Peyer's patch (tissue), 4 donors: Measurements from ENCODE around the gene AANAT. TPM values are rescaled to one million over a fixed set of nuclear protein-coding genes. Genes with fewer than 3 reads are reported as not detected.

Experiments
- DNase-seq, 3 donors: peaks; one replicate each; pipeline ENCODE4 v3.0.0-alpha.2; 2017 to 2019
- H3K27ac ChIP-seq, 4 donors: fragments of 200-600 bp; sonication (generic); one replicate each; pipeline ENCODE4 v1.5.1; 2016 to 2019
- H3K27me3 ChIP-seq, 2 donors: fragments of 200-600 bp; sonication (generic); one replicate each; pipeline ENCODE4 v1.5.1; 2019
- H3K36me3 ChIP-seq, 3 donors: fragments of 200-600 bp; sonication (generic); one replicate each; pipeline ENCODE4 v1.5.1; 2016 to 2019
- H3K4me1 ChIP-seq, 4 donors: fragments of 200-600 bp; sonication (generic); one replicate each; pipeline ENCODE4 v1.5.1; 2016 to 2019
- H3K4me3 ChIP-seq, 4 donors: fragments of 200-600 bp; sonication (generic); 1 replicate in 3 of 4; 2 replicates in 1 of 4; pipeline ENCODE4 v1.5.1; 2016 to 2019; ENCODE audit warnings: mild to moderate bottlenecking in 1 of 4
- H3K9me3 ChIP-seq, 4 donors: fragments of 200-600 bp; sonication (generic); one replicate each; pipeline ENCODE4 v1.5.1; 2016 to 2019; ENCODE audit warnings: mild to moderate bottlenecking in 1 of 4
- POLR2A ChIP-seq, 2 donors: fragments of 450-650 bp; IDR thresholded peaks; one replicate each; pipeline ENCODE4 v1.5.1; 2017; ENCODE audit warnings: antibody characterized with exemption in 2 of 2, mild to moderate bottlenecking in 2 of 2, moderate library complexity in 2 of 2
- total RNA-seq, 4 donors: library from RNA; depleted of rRNA; stranded (reverse); fragments of >200 nt; gene quantifications; one replicate each; pipeline ENCODE4 v1.1.0, GENCODE V29; 2016
- TF ChIP-seq, protein P1 (sequence below), 6 experiments: fragments of 450-650 bp in 4 of 6; fragments of 200-600 bp in 2 of 6; sonication (generic) in 1 of 6; IDR thresholded peaks; one replicate each; pipeline ENCODE4 v1.5.1; 2017 to 2019; ENCODE audit warnings: antibody characterized with exemption in 6 of 6, mild to moderate bottlenecking in 3 of 6, moderate library complexity in 1 of 6

Gene AANAT
- total RNA-seq, 4 donors from 2014 or later = not detected

DNA sequence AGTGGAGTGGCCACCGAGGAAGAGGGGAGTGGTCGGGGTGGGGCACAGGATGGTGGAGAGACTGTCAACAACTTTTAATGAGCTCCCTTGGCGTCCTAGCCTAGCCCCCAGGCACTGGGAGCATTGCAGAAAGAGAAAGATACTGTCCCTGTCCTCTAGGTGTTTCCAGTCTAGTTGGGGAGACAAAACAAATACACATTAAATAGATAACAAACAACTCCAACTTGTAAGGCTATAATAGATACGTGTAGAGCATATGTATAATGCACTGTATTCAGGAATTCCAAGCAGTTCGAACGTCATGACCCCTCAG lies 14.0 kb upstream of the AANAT start:
- Histone ChIP-seq H3K4me3 (peak overlapping the region in 2 of 4 donors; percentile 86 to 96), H3K27ac (peak overlapping the region in 2 of 4 donors; percentile 57 to 90), H3K36me3 (no peaks in the 10 kb centered on the region), H3K9me3 (no peaks in the 10 kb centered on the region), H3K27me3 (no peaks in the 10 kb centered on the region), H3K4me1 (peaks cover 0 to 16% (median 4%) of the 10 kb centered on the region in 4 donors)
- no peak for TF ChIP-seq POLR2A (IDR thresholded peaks at IDR 0.05)
- TF ChIP-seq, protein P1, sequence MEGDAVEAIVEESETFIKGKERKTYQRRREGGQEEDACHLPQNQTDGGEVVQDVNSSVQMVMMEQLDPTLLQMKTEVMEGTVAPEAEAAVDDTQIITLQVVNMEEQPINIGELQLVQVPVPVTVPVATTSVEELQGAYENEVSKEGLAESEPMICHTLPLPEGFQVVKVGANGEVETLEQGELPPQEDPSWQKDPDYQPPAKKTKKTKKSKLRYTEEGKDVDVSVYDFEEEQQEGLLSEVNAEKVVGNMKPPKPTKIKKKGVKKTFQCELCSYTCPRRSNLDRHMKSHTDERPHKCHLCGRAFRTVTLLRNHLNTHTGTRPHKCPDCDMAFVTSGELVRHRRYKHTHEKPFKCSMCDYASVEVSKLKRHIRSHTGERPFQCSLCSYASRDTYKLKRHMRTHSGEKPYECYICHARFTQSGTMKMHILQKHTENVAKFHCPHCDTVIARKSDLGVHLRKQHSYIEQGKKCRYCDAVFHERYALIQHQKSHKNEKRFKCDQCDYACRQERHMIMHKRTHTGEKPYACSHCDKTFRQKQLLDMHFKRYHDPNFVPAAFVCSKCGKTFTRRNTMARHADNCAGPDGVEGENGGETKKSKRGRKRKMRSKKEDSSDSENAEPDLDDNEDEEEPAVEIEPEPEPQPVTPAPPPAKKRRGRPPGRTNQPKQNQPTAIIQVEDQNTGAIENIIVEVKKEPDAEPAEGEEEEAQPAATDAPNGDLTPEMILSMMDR (IDR thresholded peaks at IDR 0.05) = no peak
- no peak for DNase-seq

DNA sequence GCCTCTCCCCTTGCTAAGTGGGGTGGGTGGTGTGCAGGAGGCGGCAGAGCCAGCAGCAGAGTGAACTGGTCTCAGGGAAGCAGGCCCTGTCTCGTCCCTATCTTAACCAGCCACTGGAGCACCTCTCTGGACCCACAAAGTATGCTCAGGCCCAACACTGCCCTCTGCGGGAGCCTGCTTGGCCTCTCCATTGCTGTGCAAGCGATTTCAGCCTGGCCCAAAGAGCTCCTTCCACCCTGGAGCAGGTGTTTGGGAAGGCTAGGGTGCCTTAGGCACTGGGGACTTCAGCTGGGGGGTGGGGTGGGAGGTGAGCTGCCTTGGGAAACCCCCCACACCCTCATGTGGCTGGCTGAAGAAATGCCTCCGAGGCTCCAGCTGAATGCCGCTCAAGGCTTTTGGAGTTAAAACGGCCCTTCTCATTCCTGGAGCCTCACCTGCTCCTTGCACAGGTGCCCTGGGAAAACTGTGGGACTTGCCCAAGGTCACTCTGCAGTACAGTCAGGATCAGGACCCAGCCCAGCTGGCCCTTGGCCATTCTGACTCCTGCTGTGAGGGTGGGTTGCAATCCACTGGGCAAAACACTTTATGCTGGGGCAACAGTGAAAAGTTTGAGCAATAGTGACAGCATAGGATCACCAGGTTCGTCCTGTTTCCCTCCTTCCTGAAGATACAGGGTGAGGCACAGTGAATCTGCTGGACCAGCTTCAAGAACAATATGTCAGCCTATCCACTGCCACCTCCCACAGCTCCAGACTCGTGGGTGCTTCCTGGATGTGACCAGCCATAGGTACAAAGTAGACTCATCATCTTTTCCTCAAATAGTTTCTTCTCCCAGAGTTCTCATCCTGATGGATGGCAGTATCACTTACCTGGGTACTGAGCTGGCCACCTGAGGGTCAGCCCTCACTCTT lies 8.6 kb upstream of the AANAT start:
- DNase-seq = peak; percentile 40 to 79 (median 73)
- H3K4me1 ChIP-seq = no peaks in the 10 kb centered on the region
- H3K36me3 ChIP-seq = no peaks in the 10 kb centered on the region
- TF ChIP-seq POLR2A (IDR thresholded peaks at IDR 0.05) = no peak
- TF ChIP-seq, protein P1 (IDR thresholded peaks at IDR 0.05) = peak in 4 of 6 experiments; percentile 35 to 59 (median 48)
- no peaks in the 10 kb centered on the region for H3K27me3 ChIP-seq
- H3K9me3 ChIP-seq = no peaks in the 10 kb centered on the region
- H3K4me3 ChIP-seq = no peak overlapping the region
- H3K27ac ChIP-seq = no peak overlapping the region

DNA sequence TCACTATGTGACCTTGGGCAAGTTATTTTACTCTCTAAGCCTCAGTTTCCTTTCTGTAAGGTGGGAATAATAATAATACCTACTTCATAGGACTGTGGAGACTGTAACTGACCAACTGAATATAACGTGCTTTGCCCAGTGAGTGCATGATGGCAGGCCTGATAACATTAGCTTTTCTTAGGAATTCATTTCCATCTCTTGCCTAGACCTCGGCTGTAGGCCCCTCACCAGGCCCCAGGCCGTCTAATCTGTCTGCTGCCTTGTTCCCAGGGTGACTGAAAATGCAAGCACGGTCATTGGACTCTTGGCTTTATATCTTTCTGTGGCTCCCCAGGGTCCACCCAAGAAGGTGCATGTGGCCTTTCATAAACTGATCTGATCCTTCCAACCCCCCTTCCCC lies 7.7 kb upstream of the AANAT start:
- H3K4me3 ChIP-seq = no peak overlapping the region
- H3K9me3 ChIP-seq = no peaks in the 10 kb centered on the region
- no peaks in the 10 kb centered on the region for H3K27me3 ChIP-seq
- no peaks in the 10 kb centered on the region for H3K4me1 ChIP-seq
- no peak overlapping the region for H3K27ac ChIP-seq
- no peak for TF ChIP-seq POLR2A (IDR thresholded peaks at IDR 0.05)
- TF ChIP-seq, protein P1 (IDR thresholded peaks at IDR 0.05) = no peak
- DNase-seq = no peak
- H3K36me3 ChIP-seq = no peaks in the 10 kb centered on the region

DNA sequence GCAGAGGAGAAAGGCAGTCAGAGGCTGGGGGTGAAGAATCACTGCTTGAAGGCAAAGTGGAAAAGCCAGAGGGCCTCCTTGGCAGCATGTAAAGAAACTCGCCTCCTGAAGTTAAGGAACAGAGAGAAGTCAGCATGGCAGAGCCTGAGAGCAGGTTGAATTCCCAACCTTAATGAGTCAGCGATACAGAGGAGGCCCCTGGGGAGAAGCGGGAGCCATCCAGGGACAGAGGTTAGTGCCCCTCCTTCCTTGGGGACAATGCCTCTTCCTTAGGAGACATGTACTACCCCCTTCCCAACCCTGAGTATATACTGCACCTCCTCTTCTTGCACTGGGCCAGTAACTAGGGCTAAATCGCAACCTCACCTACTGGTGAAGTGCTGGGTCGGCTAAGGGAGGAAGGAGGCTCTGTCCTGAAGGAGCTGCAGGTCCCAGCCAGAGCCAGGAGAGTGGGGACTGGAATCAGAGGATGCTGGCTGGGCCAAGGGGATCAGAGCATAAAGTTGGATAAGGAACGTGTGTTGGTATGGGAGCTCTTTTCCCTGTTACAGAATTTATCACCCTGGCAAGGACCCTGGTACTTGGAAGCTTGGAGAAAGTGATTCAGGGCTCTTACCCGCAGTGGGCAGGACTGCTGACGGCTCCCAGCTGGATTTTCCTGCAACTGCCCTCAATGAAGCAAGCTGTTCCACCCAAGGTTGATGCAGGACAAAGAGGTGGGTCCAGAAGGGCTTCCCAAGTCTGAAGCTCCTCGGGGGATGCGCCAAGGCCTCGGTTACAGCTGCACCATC lies 5.4 kb upstream of the AANAT start:
- Histone ChIP-seq H3K27ac (no peak overlapping the region), H3K9me3 (no peaks in the 10 kb centered on the region), H3K4me3 (no peak overlapping the region), H3K4me1 (peaks cover 0 to 9% (median 0%) of the 10 kb centered on the region in 4 donors), H3K27me3 (no peaks in the 10 kb centered on the region), H3K36me3 (no peaks in the 10 kb centered on the region)
- TF ChIP-seq, protein P1 (IDR thresholded peaks at IDR 0.05) = no peak
- TF ChIP-seq POLR2A (IDR thresholded peaks at IDR 0.05) = no peak
- DNase-seq = no peak

DNA sequence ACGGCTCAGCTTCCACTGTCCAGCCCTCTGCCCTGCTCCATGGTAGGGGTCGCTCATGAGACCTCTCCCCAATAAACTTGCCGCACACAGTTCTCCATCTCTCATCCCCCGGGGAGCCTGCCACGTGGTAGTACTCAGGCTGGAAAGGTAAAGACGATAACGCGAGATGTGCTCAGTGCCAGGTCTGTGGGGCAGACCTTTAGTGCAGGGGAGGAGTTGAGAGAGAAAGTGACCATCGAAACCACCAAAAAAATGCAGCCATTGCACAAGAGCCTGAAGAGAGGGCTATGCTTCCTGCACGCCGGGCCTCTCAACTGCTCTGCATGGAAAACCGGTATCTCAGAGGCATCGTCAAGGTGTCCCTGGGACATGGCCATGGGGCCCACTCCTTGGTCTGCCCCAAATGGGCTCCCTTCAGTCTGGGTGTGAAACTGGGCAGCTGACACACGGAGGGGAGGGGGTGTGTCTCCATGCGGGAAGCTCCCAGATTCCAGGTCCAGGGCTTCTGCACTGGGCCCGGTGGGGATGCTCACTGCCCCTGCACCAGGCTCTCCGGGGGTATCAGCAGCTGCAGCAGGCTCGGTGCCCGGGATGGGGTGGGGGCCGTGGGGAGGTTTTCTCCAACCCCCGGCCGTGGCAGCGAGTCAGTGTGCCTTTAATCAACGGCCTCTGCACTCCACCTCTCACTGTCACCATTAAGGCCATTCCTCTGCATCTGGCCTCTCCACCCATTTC lies 4.7 kb upstream of the AANAT start:
- peaks cover 0 to 9% (median 0%) of the 10 kb centered on the region in 4 donors for H3K4me1 ChIP-seq
- no peak for DNase-seq
- H3K27ac ChIP-seq = no peak overlapping the region
- no peaks in the 10 kb centered on the region for H3K27me3 ChIP-seq
- no peaks in the 10 kb centered on the region for H3K36me3 ChIP-seq
- TF ChIP-seq, protein P1 (IDR thresholded peaks at IDR 0.05) = no peak
- no peak for TF ChIP-seq POLR2A (IDR thresholded peaks at IDR 0.05)
- H3K4me3 ChIP-seq = no peak overlapping the region
- H3K9me3 ChIP-seq = no peaks in the 10 kb centered on the region
